H1 (cell line): Measurements from ENCODE around the gene NQO2. TPM values are rescaled to one million over a fixed set of nuclear protein-coding genes. Genes with fewer than 3 reads are reported as not detected.

Experiments
- CTCF ChIA-PET: fragments of 300-600 bp; sonication (Branson Sonifier 250); formaldehyde crosslinking; loops from one replicate; lab custom pipeline; 2021; ENCODE audit not compliant: partially characterized antibody; lab: Charles Lee
- POLR2A ChIA-PET: fragments of 300-600 bp; sonication (Branson Sonifier 250); formaldehyde crosslinking; loops from one replicate; lab custom pipeline; 2021; ENCODE audit warnings: inconsistent platforms; ENCODE audit not compliant: partially characterized antibody; lab: Charles Lee
- DNase-seq, 2 experiments: peaks; one replicate each; pipeline versions ENCODE4 v3.0.0 to v3.0.0-alpha.2; 2010 to 2022; ENCODE audit warnings: low spot score in 2 of 2, low read depth in 1 of 2, mixed read lengths in 1 of 2
- FAIRE-seq: peaks from 2 replicates; lab custom pipeline; 2011; peaks lifted over from hg19 to GRCh38; lab: Jason Lieb, UNC
- H2AFZ ChIP-seq: 2 replicates; pipeline ENCODE4 v1.8.1; 2012; ENCODE audit warnings: low read length, inconsistent platforms
- H2AK5ac ChIP-seq: 2 replicates; pipeline ENCODE4 v1.6.1; 2013; ENCODE audit warnings: low read depth, low read length
- H2BK120ac ChIP-seq: replicated peaks from 2 replicates; pipeline ENCODE3; 2013; ENCODE audit warnings: low read depth, low read length, inconsistent platforms
- H2BK12ac ChIP-seq: 2 replicates; pipeline ENCODE4 v1.6.1; 2013; ENCODE audit warnings: low read depth, low read length
- H2BK15ac ChIP-seq: 2 replicates; pipeline ENCODE4 v1.6.1; 2013; ENCODE audit warnings: low read length
- H2BK20ac ChIP-seq: 2 replicates; pipeline ENCODE4 v1.6.1; 2013; ENCODE audit warnings: low read length
- H2BK5ac ChIP-seq: 2 replicates; pipeline ENCODE4 v1.6.1; 2013; ENCODE audit warnings: low read depth, low read length
- H3K14ac ChIP-seq: 2 replicates; pipeline ENCODE4 v1.6.1; 2013; ENCODE audit warnings: inconsistent platforms; ENCODE audit not compliant: insufficient read length
- H3K18ac ChIP-seq: 2 replicates; pipeline ENCODE4 v1.6.1; 2013; ENCODE audit warnings: low read length; ENCODE audit errors: extremely low read depth
- H3K23ac ChIP-seq: 2 replicates; pipeline ENCODE4 v1.6.1; 2013; ENCODE audit warnings: inconsistent platforms; ENCODE audit not compliant: insufficient read length
- H3K23me2 ChIP-seq: 2 replicates; pipeline ENCODE4 v1.6.1; 2013; ENCODE audit warnings: low read depth, low read length
- H3K27ac ChIP-seq: 2 replicates; pipeline ENCODE4 v1.6.1; 2011; ENCODE audit warnings: low read depth, low read length, inconsistent platforms
- H3K27me3 ChIP-seq, 4 experiments: replicated peaks in 1 of 4; 1 replicate in 1 of 4; 2 replicates in 3 of 4; pipeline versions ENCODE4 v1.6.1 to v1.8.1; 2011 to 2013; ENCODE audit warnings: low read length in 3 of 4, mild to moderate bottlenecking in 3 of 4, inconsistent platforms in 2 of 4, mixed read lengths in 2 of 4, moderate library complexity in 1 of 4; ENCODE audit not compliant: control insufficient read depth in 3 of 4, insufficient read depth in 3 of 4; ENCODE audit errors: extremely low read depth in 1 of 4
- H3K36me3 ChIP-seq, 4 experiments: 2 replicates each; pipeline versions ENCODE4 v1.6.1 to v1.8.1; 2011 to 2013; ENCODE audit warnings: mild to moderate bottlenecking in 4 of 4, low read length in 3 of 4, moderate library complexity in 2 of 4, control low read depth in 1 of 4, inconsistent platforms in 1 of 4; ENCODE audit not compliant: insufficient read depth in 4 of 4, control insufficient read depth in 2 of 4
- H3K4ac ChIP-seq: replicated peaks from 2 replicates; pipeline ENCODE3; 2013; ENCODE audit warnings: low read length, low read depth, mixed read lengths, inconsistent platforms; ENCODE audit not compliant: insufficient read length
- H3K4me1 ChIP-seq, 4 experiments: replicated peaks in 1 of 4; 1 replicate in 1 of 4; 2 replicates in 3 of 4; pipeline versions ENCODE4 v1.6.1 to v1.8.1; 2011 to 2013; ENCODE audit warnings: low read length in 3 of 4, inconsistent platforms in 2 of 4, mixed read lengths in 1 of 4; ENCODE audit not compliant: insufficient read depth in 4 of 4, control insufficient read depth in 3 of 4
- H3K4me2 ChIP-seq, 2 experiments: 2 replicates each; pipeline versions ENCODE4 v1.6.1 to v1.8.1; 2011 to 2013; ENCODE audit warnings: low read depth in 2 of 2, low read length in 2 of 2, control low read depth in 1 of 2, inconsistent platforms in 1 of 2, mild to moderate bottlenecking in 1 of 2; ENCODE audit not compliant: insufficient read depth in 1 of 2
- H3K4me3 ChIP-seq, 4 experiments: fragments of 200-600, 300-600 bp in 1 of 4; sonication (generic), shearing (Covaris generic), sonication (Bioruptor Twin) in 1 of 4; 2 replicates each; pipeline versions ENCODE4 v1.5.1 to v1.8.1; 2011 to 2016; ENCODE audit warnings: low read length in 4 of 4, low read depth in 3 of 4, control low read depth in 2 of 4, inconsistent platforms in 2 of 4, mild to moderate bottlenecking in 2 of 4, mixed read lengths in 1 of 4, moderate library complexity in 1 of 4; ENCODE audit not compliant: insufficient read depth in 2 of 4; ENCODE audit errors: extremely low read depth in 1 of 4
- H3K56ac ChIP-seq: replicated peaks from 2 replicates; pipeline ENCODE3; 2013; ENCODE audit warnings: low read depth, mild to moderate bottlenecking, mixed read lengths, low read length, inconsistent platforms; ENCODE audit not compliant: insufficient read length
- H3K79me1 ChIP-seq: 2 replicates; pipeline ENCODE4 v1.6.1; 2013; ENCODE audit warnings: low read depth, low read length, control low read depth
- H3K79me2 ChIP-seq, 2 experiments: 2 replicates each; pipeline versions ENCODE4 v1.6.1 to v1.8.1; 2012 to 2013; ENCODE audit warnings: low read length in 2 of 2, mild to moderate bottlenecking in 2 of 2, inconsistent platforms in 1 of 2; ENCODE audit not compliant: insufficient read depth in 2 of 2, control insufficient read depth in 1 of 2
- H3K9ac ChIP-seq, 4 experiments: replicated peaks in 1 of 4; 1 replicate in 1 of 4; 2 replicates in 3 of 4; pipeline versions ENCODE4 v1.6.1 to v1.8.1; 2011 to 2013; ENCODE audit warnings: low read depth in 3 of 4, low read length in 3 of 4, control low read depth in 2 of 4, mild to moderate bottlenecking in 2 of 4, moderate library complexity in 2 of 4, inconsistent platforms in 1 of 4; ENCODE audit errors: extremely low read depth in 1 of 4
- H3K9me3 ChIP-seq, 2 experiments: 2 replicates each; pipeline versions ENCODE4 v1.6.1 to v1.8.1; 2012 to 2013; ENCODE audit warnings: mild to moderate bottlenecking in 2 of 2, moderate library complexity in 2 of 2, control low read depth in 1 of 2, inconsistent platforms in 1 of 2, low read depth in 1 of 2, low read length in 1 of 2, mixed read lengths in 1 of 2; ENCODE audit not compliant: insufficient read depth in 2 of 2
- H4K20me1 ChIP-seq, 2 experiments: replicated peaks in 1 of 2; 2 replicates each; pipeline versions ENCODE3 to v1.8.1; 2011 to 2013; ENCODE audit warnings: inconsistent platforms in 2 of 2, low read length in 2 of 2, mild to moderate bottlenecking in 1 of 2; ENCODE audit not compliant: insufficient read depth in 2 of 2, control insufficient read depth in 1 of 2
- H4K5ac ChIP-seq: 2 replicates; pipeline ENCODE4 v1.6.1; 2013; ENCODE audit warnings: low read length, low read depth, mixed read lengths, inconsistent platforms; ENCODE audit not compliant: insufficient read length
- H4K8ac ChIP-seq: 2 replicates; pipeline ENCODE4 v1.8.0; 2013; ENCODE audit warnings: mild to moderate bottlenecking, moderate library complexity, low read length, inconsistent platforms; ENCODE audit not compliant: insufficient read depth; ENCODE audit errors: extremely low read depth
- H4K91ac ChIP-seq: replicated peaks from 2 replicates; pipeline ENCODE3; 2013; ENCODE audit warnings: low read length, mixed read lengths, inconsistent platforms; ENCODE audit not compliant: insufficient read length
- CTBP2 ChIP-seq: IDR thresholded peaks from 2 replicates; pipeline ENCODE4 v1.7.0; 2011; ENCODE audit warnings: borderline replicate concordance, mild to moderate bottlenecking, moderate library complexity, mixed read lengths, low read length; ENCODE audit not compliant: insufficient read depth, insufficient read length
- EZH2 ChIP-seq: fragments of 200-600 bp; sonication (generic); IDR thresholded peaks from 2 replicates; pipeline ENCODE4 v1.7.1; 2012; ENCODE audit warnings: low read depth, mild to moderate bottlenecking, moderate library complexity, low read length, inconsistent platforms; ENCODE audit not compliant: severe bottlenecking
- FOSL1 ChIP-seq: IDR thresholded peaks from 2 replicates; pipeline ENCODE4 v1.6.1; 2011; ENCODE audit warnings: mild to moderate bottlenecking, low read depth, low read length, moderate library complexity; ENCODE audit not compliant: insufficient read depth
- GABPA ChIP-seq: IDR thresholded peaks from 2 replicates; pipeline ENCODE4 v1.6.1; 2011; ENCODE audit warnings: mild to moderate bottlenecking, low read length, moderate library complexity, borderline replicate concordance; ENCODE audit not compliant: insufficient read depth
- JUND ChIP-seq: IDR thresholded peaks from 2 replicates; pipeline ENCODE4 v1.6.1; 2011; ENCODE audit warnings: mild to moderate bottlenecking, improper control_type of control experiment, low read length
- NANOG ChIP-seq: IDR thresholded peaks from 2 replicates; pipeline ENCODE4 v1.6.1; 2011; ENCODE audit warnings: low read length, low read depth, mild to moderate bottlenecking, inconsistent platforms; ENCODE audit not compliant: insufficient read depth, poor library complexity, severe bottlenecking
- POLR2A ChIP-seq, 2 experiments: IDR thresholded peaks; 1 replicate in 1 of 2; 2 replicates in 1 of 2; pipeline ENCODE4 v1.6.1; 2011; ENCODE audit warnings: low read depth in 2 of 2, low read length in 2 of 2, mild to moderate bottlenecking in 2 of 2; ENCODE audit errors: control extremely low read depth in 1 of 2
- RXRA ChIP-seq: IDR thresholded peaks from 2 replicates; pipeline ENCODE4 v1.6.1; 2011; ENCODE audit warnings: low read depth, mild to moderate bottlenecking, low read length, moderate library complexity; ENCODE audit not compliant: insufficient read depth
- SAP30 ChIP-seq: fragments of 300-600 bp; sonication (generic); IDR thresholded peaks from 2 replicates; pipeline ENCODE4 v1.7.1; 2012; ENCODE audit warnings: low read length, moderate library complexity, mild to moderate bottlenecking, inconsistent platforms; ENCODE audit not compliant: insufficient read depth, insufficient replicate concordance
- SIX5 ChIP-seq: IDR thresholded peaks from 2 replicates; pipeline ENCODE4 v1.6.1; 2011; ENCODE audit warnings: mild to moderate bottlenecking, low read depth, low read length
- TAF1 ChIP-seq: IDR thresholded peaks from 2 replicates; pipeline ENCODE4 v1.6.1; 2011; ENCODE audit warnings: mild to moderate bottlenecking, low read depth, low read length
- WGBS, 2 experiments: shearing (Covaris generic) in 1 of 2; methylation state at CpG; one replicate each; pipeline versions ENCODE4 v1.1.6 to v1.1.7; 2013 to 2015; ENCODE audit warnings: low lambda C conversion rate in 2 of 2, mixed read lengths in 2 of 2, inconsistent platforms in 1 of 2, low coverage in 1 of 2, missing lambda C conversion rate in 1 of 2; ENCODE audit not compliant: insufficient replicate concordance in 2 of 2, insufficient coverage in 1 of 2, insufficient read length in 1 of 2; ENCODE audit errors: extremely low coverage in 1 of 2, missing lambda C conversion rate in 1 of 2; 5-methylcytosine and 5-hydroxymethylcytosine counted together
- polyA plus RNA-seq, 7 experiments: library from polyadenylated mRNA; depleted of rRNA in 3 of 7; stranded (reverse) in 5 of 7; unstranded in 2 of 7; fragments of >200 nt in 5 of 7; fragments of 200-250 nt in 2 of 7; gene quantifications; 1 replicate in 5 of 7; 2 replicates in 1 of 7; 4 replicates in 1 of 7; pipeline versions ENCODE4 v1.2.1 to v1.2.3, GENCODE V29; 2011 to 2013; ENCODE audit warnings: missing spikeins in 2 of 7, mixed read lengths in 2 of 7
- total RNA-seq: library from RNA; stranded (reverse); fragmentation: NEBNext Ultra II Directional; extraction: Animal tissue kit (Norgen Biotek cat#: 25700); gene quantifications from 2 replicates; pipeline ENCODE4 v1.2.1, GENCODE V29; 2021
- TF ChIP-seq, protein P1 (sequence below): IDR thresholded peaks from 2 replicates; pipeline ENCODE4 v1.6.1; 2011; ENCODE audit warnings: low read length, improper control_type of control experiment

Gene NQO2
- total and polyA plus RNA-seq, 2 of the 8 experiments (the other 6 are each of a cell fraction or from before 2014, with no cell fraction given) = 135 to 168 TPM

DNA sequence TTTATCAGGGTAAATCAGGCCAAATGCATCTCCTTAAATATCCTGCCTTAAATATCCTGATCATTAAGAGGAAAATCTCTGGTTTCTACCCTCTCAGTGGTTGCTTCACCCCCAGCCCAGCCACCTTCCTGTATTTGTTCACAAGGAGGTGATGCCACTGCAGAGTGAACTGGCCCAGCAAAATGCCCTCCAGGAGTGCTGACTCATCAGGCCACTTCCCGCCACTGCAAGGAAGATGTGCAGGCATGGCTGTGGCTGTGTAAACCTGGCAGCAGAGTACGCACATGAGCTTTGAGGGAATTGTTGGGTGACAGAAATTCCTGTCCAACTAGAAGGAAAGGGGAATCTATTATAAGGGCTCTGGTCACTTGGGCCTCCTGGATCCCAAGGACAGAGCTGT is 13.8 kb downstream of the NQO2 start:
- no peak for DNase-seq
- FAIRE-seq = no peak
- TF ChIP-seq SAP30 (no peak), JUND (no peak), FOSL1 (no peak), RXRA (no peak), TAF1 (no peak), POLR2A (IDR thresholded peaks at IDR 0.05; ENCODE audit: control extremely low read depth in 1 of 2, low read depth in 2 of 2, low read length in 2 of 2) (no peak), GABPA (no peak), EZH2 (no peak), NANOG (no peak), SIX5 (no peak), CTBP2 (no peak)
- TF ChIP-seq, protein P1, sequence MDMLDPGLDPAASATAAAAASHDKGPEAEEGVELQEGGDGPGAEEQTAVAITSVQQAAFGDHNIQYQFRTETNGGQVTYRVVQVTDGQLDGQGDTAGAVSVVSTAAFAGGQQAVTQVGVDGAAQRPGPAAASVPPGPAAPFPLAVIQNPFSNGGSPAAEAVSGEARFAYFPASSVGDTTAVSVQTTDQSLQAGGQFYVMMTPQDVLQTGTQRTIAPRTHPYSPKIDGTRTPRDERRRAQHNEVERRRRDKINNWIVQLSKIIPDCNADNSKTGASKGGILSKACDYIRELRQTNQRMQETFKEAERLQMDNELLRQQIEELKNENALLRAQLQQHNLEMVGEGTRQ = no peak

More for the DNA sequence above, 13.8 kb downstream of the NQO2 start:
- 0 out of 2 replicates have a peak overlapping the region, but pooled peaks have one; percentile 31 for H2BK5ac ChIP-seq
- no peak overlapping the region for H2AK5ac ChIP-seq
- H2BK120ac ChIP-seq = no peak overlapping the region
- H2BK20ac ChIP-seq = no peak overlapping the region
- peaks cover 0 to 7% of the 10 kb centered on the region in 2 experiments for H4K20me1 ChIP-seq
- no peak overlapping the region for H4K8ac ChIP-seq
- H2BK15ac ChIP-seq = no peak overlapping the region
- peaks cover 31 to 82% (median 64%) of the 10 kb centered on the region in 4 experiments for H3K36me3 ChIP-seq
- peaks cover 4 to 17% of the 10 kb centered on the region in 2 experiments for H3K9me3 ChIP-seq
- H3K23me2 ChIP-seq = no peaks in the 10 kb centered on the region; the same call in 1 of the 2 replicates
- no peak overlapping the region for H2AFZ ChIP-seq
- no peaks in the 10 kb centered on the region for H3K79me1 ChIP-seq
- no peak overlapping the region for H2BK12ac ChIP-seq
- peaks cover 0 to 5% (median 4%) of the 10 kb centered on the region in 4 experiments; a peak in 3 of 7 replicates for H3K4me1 ChIP-seq
- no peak overlapping the region for H3K18ac ChIP-seq
- WGBS, 2 experiments = 93% methylated on average over 2 of the region's 2 CpGs; no CpG with 5 or more reads in 1 of the 2 experiments
- H4K91ac ChIP-seq = no peak overlapping the region
- H3K79me2 ChIP-seq = no peaks in the 10 kb centered on the region
- H3K27me3 ChIP-seq = no peaks in the 10 kb centered on the region
- no peak overlapping the region for H3K4me2 ChIP-seq
- H3K14ac ChIP-seq = no peak overlapping the region
- no peak overlapping the region for H3K4me3 ChIP-seq
- POLR2A ChIA-PET = interaction anchor here (1.1 to 3.3 kb wide), 2 partner anchors 9 to 53 kb away, joined by 3 to 12 read pairs; no protein-coding TSS in a partner anchor
- H3K9ac ChIP-seq = no peak overlapping the region; a peak in 1 of 7 replicates
- CTCF ChIA-PET = no interaction called here
- H3K4ac ChIP-seq = no peak overlapping the region
- H4K5ac ChIP-seq = no peak overlapping the region
- no peak overlapping the region for H3K27ac ChIP-seq
- no peak overlapping the region for H3K56ac ChIP-seq
- no peak overlapping the region for H3K23ac ChIP-seq
